Karpas-422 (cell line): ENCODE results near the gene NIPAL1. TPM values are rescaled to one million over a fixed set of nuclear protein-coding genes. Genes with fewer than 3 reads are reported as not detected.
"Not testable (repeated sequence)": the region's sequence is repeated elsewhere in the genome, so short reads cannot be mapped to it uniquely, and the experiment has no call there.

Experiments used
- DNase-seq: peaks from one replicate; pipeline ENCODE4 v3.0.0-alpha.2; 2015
- H2AFZ ChIP-seq: fragments of 200-600 bp; sonication (generic); 2 replicates; pipeline ENCODE4 v1.6.1; 2014; ENCODE audit warnings: antibody characterized with exemption, low read length, mixed read lengths
- H3K27ac ChIP-seq: fragments of 200-600 bp; sonication (generic); 2 replicates; pipeline ENCODE4 v1.5.1; 2014; ENCODE audit warnings: mild to moderate bottlenecking, low read length, moderate library complexity
- H3K27me3 ChIP-seq: fragments of 200-600 bp; sonication (generic); 2 replicates; pipeline ENCODE4 v1.6.1; 2014; ENCODE audit warnings: low read length, mixed read lengths
- H3K36me3 ChIP-seq: fragments of 200-600 bp; sonication (generic); 2 replicates; pipeline ENCODE4 v1.6.1; 2014; ENCODE audit warnings: low read length, mixed read lengths; ENCODE audit not compliant: insufficient read depth
- H3K4me1 ChIP-seq: fragments of 200-600 bp; sonication (generic); 2 replicates; pipeline ENCODE4 v1.6.1; 2014; ENCODE audit warnings: mild to moderate bottlenecking, low read length, mixed read lengths
- H3K4me2 ChIP-seq: fragments of 200-600 bp; sonication (generic); 2 replicates; pipeline ENCODE4 v1.6.1; 2014; ENCODE audit warnings: low read length, low read depth, mild to moderate bottlenecking; ENCODE audit not compliant: poor library complexity, severe bottlenecking
- H3K4me3 ChIP-seq: fragments of 200-600 bp; sonication (generic); 2 replicates; pipeline ENCODE4 v1.5.1; 2014; ENCODE audit warnings: mild to moderate bottlenecking, antibody characterized with exemption, low read length, mixed read lengths
- H3K79me2 ChIP-seq: fragments of 200-600 bp; sonication (generic); 2 replicates; pipeline ENCODE4 v1.6.1; 2014; ENCODE audit warnings: mild to moderate bottlenecking, low read length, mixed read lengths
- H3K9ac ChIP-seq: fragments of 200-600 bp; sonication (generic); 2 replicates; pipeline ENCODE4 v1.6.0; 2014; ENCODE audit warnings: low read length
- H3K9me2 ChIP-seq: fragments of 200-600 bp; sonication (generic), shearing (Covaris generic); replicated peaks from 2 replicates; pipeline ENCODE4 v1.6.0; 2014; ENCODE audit warnings: mild to moderate bottlenecking, low read length, moderate library complexity; ENCODE audit not compliant: insufficient read depth
- H3K9me3 ChIP-seq: fragments of 300-700, 200-600 bp; sonication (generic); 2 replicates; pipeline ENCODE4 v1.6.1; 2014; ENCODE audit warnings: low read length, mixed read lengths
- H4K20me1 ChIP-seq: fragments of 200-600 bp; sonication (generic); 2 replicates; pipeline ENCODE4 v1.6.1; 2014; ENCODE audit warnings: mild to moderate bottlenecking, antibody characterized with exemption, low read length, low read depth; ENCODE audit not compliant: insufficient read depth
- total RNA-seq: library from RNA; depleted of rRNA; stranded (reverse); fragments of >200 nt; shearing (Covaris generic); gene quantifications from 2 replicates; pipeline ENCODE4 v1.2.3, GENCODE V29; 2014; ENCODE audit warnings: low replicate concordance; rRNA removed

Gene NIPAL1
- total RNA-seq = 0.89 and 3.0 TPM in 2 replicates

GRCh38 chr4:48016141-48017107, at the start of gene NIPAL1, which contains the start of gene CNGA1:
NIPAL1 (plus strand) TSS chr4:48016772; CDS start chr4:48016840, 68 bp downstream.
CNGA1 (minus strand) TSS chr4:48016681; CDS start chr4:47952689, 63,992 bp downstream.
- H3K9ac ChIP-seq = peak within 1 kb of the TSS; percentile 58
- peak within 1 kb of the TSS; percentile 78 for H3K4me2 ChIP-seq
- H2AFZ ChIP-seq = peak within 1 kb of the TSS; percentile 90
- peak; percentile 85 for DNase-seq
- H3K9me3 ChIP-seq = no peaks in the 10 kb centered on the region
- H3K27ac ChIP-seq = no peak within 1 kb of the TSS
- H3K4me1 ChIP-seq = peaks cover 19% of the 10 kb centered on the region
- no peaks in the 10 kb centered on the region for H4K20me1 ChIP-seq
- H3K9me2 ChIP-seq = no peaks in the 10 kb centered on the region
- no peaks in the 10 kb centered on the region for H3K79me2 ChIP-seq
- no peaks in the 10 kb centered on the region for H3K27me3 ChIP-seq
- H3K36me3 ChIP-seq = no peaks in the 10 kb centered on the region
- H3K4me3 ChIP-seq = peak within 1 kb of the TSS; percentile 65

DNA sequence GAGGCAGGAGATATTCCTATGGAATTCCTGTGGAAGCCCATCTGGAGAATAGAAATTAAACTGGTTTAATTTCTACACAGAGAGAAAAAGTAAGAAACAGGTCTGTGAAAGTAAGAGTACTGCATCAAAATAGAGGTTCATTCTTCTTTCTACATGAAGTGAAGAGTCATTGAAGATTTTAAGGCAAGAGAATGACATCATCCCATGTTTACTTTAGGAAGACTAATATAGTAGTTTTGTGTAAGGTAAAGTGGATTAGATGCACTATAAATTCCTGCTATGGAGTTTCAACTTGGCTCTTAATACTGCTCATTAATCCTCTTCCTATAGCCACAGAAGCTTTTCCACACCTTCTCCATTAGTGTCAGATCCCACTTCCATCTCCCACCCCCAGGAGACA, 47.7 kb upstream of the NIPAL1 start:
- H3K27me3 ChIP-seq = no peaks in the 10 kb centered on the region
- no peaks in the 10 kb centered on the region for H3K36me3 ChIP-seq
- no peak overlapping the region for H3K9ac ChIP-seq
- no peaks in the 10 kb centered on the region for H4K20me1 ChIP-seq
- no peak overlapping the region for H2AFZ ChIP-seq
- no peaks in the 10 kb centered on the region for H3K9me2 ChIP-seq
- no peak overlapping the region for H3K4me3 ChIP-seq
- no peak overlapping the region for H3K27ac ChIP-seq
- H3K4me1 ChIP-seq = peaks cover 3% of the 10 kb centered on the region; the same call in 1 of the 2 replicates
- no peaks in the 10 kb centered on the region for H3K79me2 ChIP-seq
- no peaks in the 10 kb centered on the region for H3K9me3 ChIP-seq
- H3K4me2 ChIP-seq = no peak overlapping the region
- no peak for DNase-seq

- no peaks in the 10 kb centered on the region for H3K27me3 ChIP-seq
- no peaks in the 10 kb centered on the region for H3K9me3 ChIP-seq
- H3K79me2 ChIP-seq = no peaks in the 10 kb centered on the region
- no peak overlapping the region for H3K9ac ChIP-seq
- H3K36me3 ChIP-seq = no peaks in the 10 kb centered on the region
- H3K4me1 ChIP-seq = peaks cover 3% of the 10 kb centered on the region; the same call in 1 of the 2 replicates
- H4K20me1 ChIP-seq = no peaks in the 10 kb centered on the region
- DNase-seq = no peak
- H3K4me2 ChIP-seq = no peak overlapping the region
- no peak overlapping the region for H2AFZ ChIP-seq
- no peak overlapping the region for H3K27ac ChIP-seq
- no peaks in the 10 kb centered on the region for H3K9me2 ChIP-seq
- no peak overlapping the region for H3K4me3 ChIP-seq
Measured at GRCh38 chr4:47972181-47972580, 44.4 kb upstream of the NIPAL1 start.

DNA sequence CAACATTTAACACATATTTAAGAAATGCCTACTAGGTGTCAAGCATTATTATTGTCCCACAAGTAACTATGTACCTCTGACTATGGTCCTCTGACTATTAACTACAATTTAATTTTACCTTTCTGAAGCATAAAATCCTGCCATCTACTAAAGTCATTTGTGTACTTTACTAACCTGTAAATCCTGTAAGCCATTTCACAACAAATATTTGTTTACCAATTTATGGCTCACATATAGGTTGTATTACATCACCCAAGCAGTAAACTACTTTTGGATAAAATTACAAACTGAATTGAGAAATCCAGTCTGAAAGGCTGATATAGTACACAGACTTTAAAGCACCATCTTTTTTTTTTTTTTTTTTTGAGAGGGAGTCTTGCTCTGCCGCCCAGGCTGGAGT, 43.9 kb upstream of the NIPAL1 start:
- no peak overlapping the region for H2AFZ ChIP-seq
- H3K4me1 ChIP-seq = peaks cover 3% of the 10 kb centered on the region; the same call in 1 of the 2 replicates
- H3K9me3 ChIP-seq = no peaks in the 10 kb centered on the region
- H3K4me2 ChIP-seq = no peak overlapping the region
- H3K9ac ChIP-seq = no peak overlapping the region
- H3K36me3 ChIP-seq = no peaks in the 10 kb centered on the region
- DNase-seq = no peak
- no peaks in the 10 kb centered on the region for H3K79me2 ChIP-seq
- no peak overlapping the region for H3K4me3 ChIP-seq
- no peaks in the 10 kb centered on the region for H3K9me2 ChIP-seq
- no peak overlapping the region for H3K27ac ChIP-seq
- no peaks in the 10 kb centered on the region for H4K20me1 ChIP-seq
- no peaks in the 10 kb centered on the region for H3K27me3 ChIP-seq

- H2AFZ ChIP-seq = no peak overlapping the region
- H3K4me3 ChIP-seq = no peak overlapping the region
- no peaks in the 10 kb centered on the region for H3K9me2 ChIP-seq
- H3K4me2 ChIP-seq = no peak overlapping the region
- no peaks in the 10 kb centered on the region for H3K79me2 ChIP-seq
- no peaks in the 10 kb centered on the region for H3K36me3 ChIP-seq
- peaks cover 3% of the 10 kb centered on the region; the same call in 1 of the 2 replicates for H3K4me1 ChIP-seq
- H3K27me3 ChIP-seq = no peaks in the 10 kb centered on the region
- H4K20me1 ChIP-seq = no peaks in the 10 kb centered on the region
- DNase-seq = no peak
- H3K9ac ChIP-seq = no peak overlapping the region
- no peaks in the 10 kb centered on the region for H3K9me3 ChIP-seq
- no peak overlapping the region for H3K27ac ChIP-seq
Measured at GRCh38 chr4:47974566-47974965, 42.0 kb upstream of the NIPAL1 start.

- Histone ChIP-seq H3K27me3 (no peaks in the 10 kb centered on the region), H3K9me3 (no peaks in the 10 kb centered on the region), H2AFZ (no peak overlapping the region), H3K9ac (no peak overlapping the region), H3K27ac (no peak overlapping the region), H3K4me1 (no peaks in the 10 kb centered on the region), H3K9me2 (no peaks in the 10 kb centered on the region), H3K4me2 (no peak overlapping the region), H3K36me3 (no peaks in the 10 kb centered on the region), H3K4me3 (no peak overlapping the region), H4K20me1 (no peaks in the 10 kb centered on the region), H3K79me2 (no peaks in the 10 kb centered on the region)
- DNase-seq = no peak
Measured at GRCh38 chr4:47990145-47990544, 26.4 kb upstream of the NIPAL1 start.

DNA sequence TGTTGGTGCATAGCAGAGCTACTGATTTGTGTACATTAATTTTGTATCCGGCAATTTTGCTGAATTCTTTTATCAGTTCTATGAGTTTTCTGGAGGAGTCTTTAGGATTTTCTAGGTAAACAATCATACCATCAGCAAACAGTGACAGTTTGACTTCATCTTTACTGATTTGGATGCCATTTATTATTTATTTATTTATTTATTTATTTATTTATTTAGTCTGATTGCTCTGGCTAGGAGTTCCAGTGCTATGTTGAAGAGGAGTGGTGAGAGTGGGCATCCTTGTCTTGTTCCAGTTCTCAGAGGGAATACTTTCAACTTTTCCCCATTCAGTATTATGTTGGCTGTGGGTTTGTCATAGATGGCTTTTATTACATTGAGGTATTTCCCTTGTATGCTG, 24.1 kb upstream of the NIPAL1 start:
- H3K27ac ChIP-seq, H3K79me2 ChIP-seq, H4K20me1 ChIP-seq, H3K9ac ChIP-seq, H3K36me3 ChIP-seq, H3K4me3 ChIP-seq, H3K4me2 ChIP-seq, H3K9me2 ChIP-seq, H3K9me3 ChIP-seq, DNase-seq, H2AFZ ChIP-seq, H3K27me3 ChIP-seq, H3K4me1 ChIP-seq: not testable (repeated sequence)

DNA sequence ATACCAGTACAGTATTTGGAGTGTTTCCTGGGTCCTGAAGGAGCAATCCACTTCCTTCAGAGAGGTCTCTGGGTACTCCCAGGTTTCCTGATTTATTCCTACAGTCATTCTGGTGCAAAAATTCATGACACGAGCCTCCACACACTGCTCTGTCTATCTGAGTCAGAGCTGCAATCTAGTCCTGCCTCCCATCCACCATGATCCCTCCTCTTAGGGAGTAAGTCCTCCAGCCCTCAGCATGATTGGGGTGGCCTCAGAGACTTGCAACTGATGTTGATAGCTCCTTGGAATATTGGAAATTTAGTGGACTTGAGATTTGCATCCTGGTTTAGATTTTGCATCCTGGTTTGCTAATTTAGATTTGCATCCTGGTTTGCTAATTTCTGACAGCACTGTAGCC, 20.6 kb upstream of the NIPAL1 start:
- H3K4me1 ChIP-seq = no peaks in the 10 kb centered on the region
- H2AFZ ChIP-seq = no peak overlapping the region
- no peaks in the 10 kb centered on the region for H3K9me3 ChIP-seq
- H4K20me1 ChIP-seq = no peaks in the 10 kb centered on the region
- H3K79me2 ChIP-seq = no peaks in the 10 kb centered on the region
- no peak for DNase-seq
- no peak overlapping the region for H3K27ac ChIP-seq
- no peak overlapping the region for H3K4me2 ChIP-seq
- no peaks in the 10 kb centered on the region for H3K9me2 ChIP-seq
- H3K36me3 ChIP-seq = no peaks in the 10 kb centered on the region
- no peak overlapping the region for H3K9ac ChIP-seq
- H3K27me3 ChIP-seq = no peaks in the 10 kb centered on the region
- H3K4me3 ChIP-seq = no peak overlapping the region
